Spinal cord (tissue), 10 donors: Measurements from ENCODE around the gene ZNF148. TPM values are rescaled to one million over a fixed set of nuclear protein-coding genes. Genes with fewer than 3 reads are reported as not detected.
"Not testable (repeated sequence)": the region's sequence is repeated elsewhere in the genome, so short reads cannot be mapped to it uniquely, and the experiment has no call there.

ENCODE experiments used
- DNase-seq, 6 donors: peaks; one replicate each; pipeline versions ENCODE4 v3.0.0 to v3.0.0-alpha.2; 2013 to 2015; ENCODE audit warnings: low spot score in 6 of 6, low read depth in 4 of 6
- H3K27ac ChIP-seq: one replicate; pipeline ENCODE4 v1.5.1; 2013; ENCODE audit warnings: low read depth, low read length, control low read depth
- H3K27me3 ChIP-seq: one replicate; pipeline ENCODE4 v1.6.1; 2013; ENCODE audit warnings: low read length; ENCODE audit not compliant: control insufficient read depth, insufficient read depth
- H3K36me3 ChIP-seq: one replicate; pipeline ENCODE4 v1.6.1; 2013; ENCODE audit warnings: low read length; ENCODE audit not compliant: control insufficient read depth, insufficient read depth
- H3K4me1 ChIP-seq: one replicate; pipeline ENCODE4 v1.6.1; 2013; ENCODE audit warnings: low read length; ENCODE audit not compliant: control insufficient read depth, insufficient read depth
- H3K4me3 ChIP-seq: one replicate; pipeline ENCODE4 v1.5.1; 2013; ENCODE audit warnings: low read depth, low read length, control low read depth
- H3K9me3 ChIP-seq: one replicate; pipeline ENCODE4 v1.6.1; 2013; ENCODE audit warnings: low read length; ENCODE audit not compliant: control insufficient read depth, insufficient read depth
- WGBS: methylation state at CpG from one replicate; pipeline ENCODE4 v1.1.5; 2013; ENCODE audit warnings: missing lambda C conversion rate; ENCODE audit not compliant: insufficient coverage; 5-methylcytosine and 5-hydroxymethylcytosine counted together
- long read RNA-seq, 4 donors: transcript quantifications; one replicate each; lab custom pipeline, GENCODE V29; 2026
- polyA plus RNA-seq, 2 donors: library from polyadenylated mRNA; unstranded; fragments of 120-200 nt; gene quantifications; one replicate each; pipeline ENCODE4 v1.2.1, GENCODE V29; 2013; ENCODE audit not compliant: insufficient read length in 2 of 2
- total RNA-seq, 2 donors: library from RNA; depleted of rRNA in 1 of 2; stranded (reverse); fragments of 120-200 nt in 1 of 2; fragments of >200 nt in 1 of 2; gene quantifications; one replicate each; pipeline versions ENCODE4 v1.2.3 to v1.2.4, GENCODE V29; 2013 to 2014
- donor health status: healthy.

ZNF148 gene
- total RNA-seq, result 10 to 100 TPM; 50.5 to 51.4 TPM
- polyA plus RNA-seq, result 10 to 100 TPM; 18.1 to 31.0 TPM
- long read RNA-seq, donor 1, full-length matches to known transcripts, result 3 of 3 reads
- long read RNA-seq, donor 1, partial matches to known transcripts, result 0 of 3 reads
- long read RNA-seq, donor 1, other reads (novel, unspliced or antisense), result 0 of 3 reads
- long read RNA-seq, donor 2, full-length matches to known transcripts, result 4 of 4 reads
- long read RNA-seq, donor 2, partial matches to known transcripts, result 0 of 4 reads
- long read RNA-seq, donor 2, other reads (novel, unspliced or antisense), result 0 of 4 reads
- long read RNA-seq, donor 3, full-length matches to known transcripts, result 1 of 1 reads
- long read RNA-seq, donor 3, partial matches to known transcripts, result 0 of 1 reads
- long read RNA-seq, donor 3, other reads (novel, unspliced or antisense), result 0 of 1 reads
- long read RNA-seq, donor 4, full-length matches to known transcripts, result 4 of 4 reads
- long read RNA-seq, donor 4, partial matches to known transcripts, result 0 of 4 reads
- long read RNA-seq, donor 4, other reads (novel, unspliced or antisense), result 0 of 4 reads

- Histone ChIP-seq H3K36me3 (peaks cover 9% of the 10 kb centered on the region), H3K27me3 (no peaks in the 10 kb centered on the region), H3K4me1 (peaks cover 17% of the 10 kb centered on the region), H3K9me3 (no peaks in the 10 kb centered on the region), H3K4me3 (peak within 1 kb of the TSS; percentile 88), H3K27ac (peak within 1 kb of the TSS; percentile 87)
- 0% methylated on average over 34 of the region's 69 CpGs for WGBS
- peak; percentile 80 to 97 (median 88) for DNase-seq
Observed at GRCh38 chr3:125374996-125375941, at the start of gene ZNF148. Gene ZNF148 (minus strand): TSS chr3:125375325. CDS start chr3:125313640, 61,685 bp downstream.

- H3K36me3 ChIP-seq, result no peaks in the 10 kb centered on the region
- no peak overlapping the region for H3K4me3 ChIP-seq
- DNase-seq, result no peak
- 82% methylated on average over 2 of the region's 4 CpGs for WGBS
- no peaks in the 10 kb centered on the region for H3K27me3 ChIP-seq
- no peak overlapping the region for H3K27ac ChIP-seq
- no peaks in the 10 kb centered on the region for H3K4me1 ChIP-seq
- no peaks in the 10 kb centered on the region for H3K9me3 ChIP-seq
Observed at GRCh38 chr3:125418306-125418705, 43.2 kb upstream of the ZNF148 start.

GRCh38 chr3:125416235-125416634, 41.1 kb upstream of the ZNF148 start:
- Histone ChIP-seq H3K9me3 (no peaks in the 10 kb centered on the region), H3K4me3 (no peak overlapping the region), H3K27me3 (no peaks in the 10 kb centered on the region), H3K27ac (no peak overlapping the region), H3K36me3 (no peaks in the 10 kb centered on the region), H3K4me1 (no peaks in the 10 kb centered on the region)
- no peak for DNase-seq
- no CpG with 5 or more reads among the region's 3 CpGs for WGBS

- DNase-seq, result no peak
- Histone ChIP-seq H3K4me3 (no peak overlapping the region), H3K9me3 (no peaks in the 10 kb centered on the region), H3K27me3 (no peaks in the 10 kb centered on the region), H3K36me3 (no peaks in the 10 kb centered on the region), H3K27ac (no peak overlapping the region), H3K4me1 (no peaks in the 10 kb centered on the region)
- 53% methylated on average over 4 of the region's 8 CpGs for WGBS
Observed at GRCh38 chr3:125414669-125415068, 39.5 kb upstream of the ZNF148 start.

- 94% methylated on average over 3 of the region's 6 CpGs for WGBS
- H3K4me1 ChIP-seq, result no peaks in the 10 kb centered on the region
- DNase-seq, result no peak
Observed at GRCh38 chr3:125410922-125411321, 35.8 kb upstream of the ZNF148 start.

DNA sequence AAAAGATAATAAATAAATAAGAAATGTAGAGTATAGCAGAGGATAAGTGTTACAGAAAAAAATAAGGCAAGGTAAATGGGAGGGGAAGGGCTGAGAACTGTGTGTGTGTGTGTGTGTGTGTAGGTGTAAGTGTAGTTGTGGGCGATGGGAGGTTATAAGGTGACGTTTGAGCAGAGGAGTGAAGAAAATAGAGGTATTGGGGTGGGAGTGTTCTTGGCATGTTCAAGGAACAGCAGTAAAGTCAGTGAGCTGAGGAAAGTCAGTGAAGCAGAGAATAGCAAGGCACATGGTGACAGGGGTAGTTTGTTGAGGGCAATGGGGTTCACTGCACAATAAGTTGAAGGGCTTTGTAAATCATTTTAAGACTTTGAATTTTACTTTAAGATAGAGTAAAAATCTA, 30.9 kb upstream of the ZNF148 start:
- 78% methylated on average over 2 of the region's 2 CpGs for WGBS
- no peaks in the 10 kb centered on the region for H3K27me3 ChIP-seq
- H3K9me3 ChIP-seq, result no peaks in the 10 kb centered on the region
- H3K36me3 ChIP-seq, result no peaks in the 10 kb centered on the region
- H3K4me1 ChIP-seq, result no peaks in the 10 kb centered on the region
- H3K4me3 ChIP-seq, result no peak overlapping the region
- no peak overlapping the region for H3K27ac ChIP-seq
- DNase-seq, result no peak

More at GRCh38 chr3:125410922-125411321, 35.8 kb upstream of the ZNF148 start:
- Histone ChIP-seq H3K27me3 (no peaks in the 10 kb centered on the region), H3K9me3 (no peaks in the 10 kb centered on the region), H3K27ac (no peak overlapping the region), H3K36me3 (no peaks in the 10 kb centered on the region), H3K4me3 (no peak overlapping the region)

GRCh38 chr3:125405515-125405914, 30.4 kb upstream of the ZNF148 start:
- not testable (repeated sequence) for H3K36me3 ChIP-seq, H3K4me1 ChIP-seq, DNase-seq, H3K27me3 ChIP-seq, H3K9me3 ChIP-seq, H3K27ac ChIP-seq, H3K4me3 ChIP-seq
- 100% methylated on average over 1 of the region's 4 CpGs for WGBS

DNA sequence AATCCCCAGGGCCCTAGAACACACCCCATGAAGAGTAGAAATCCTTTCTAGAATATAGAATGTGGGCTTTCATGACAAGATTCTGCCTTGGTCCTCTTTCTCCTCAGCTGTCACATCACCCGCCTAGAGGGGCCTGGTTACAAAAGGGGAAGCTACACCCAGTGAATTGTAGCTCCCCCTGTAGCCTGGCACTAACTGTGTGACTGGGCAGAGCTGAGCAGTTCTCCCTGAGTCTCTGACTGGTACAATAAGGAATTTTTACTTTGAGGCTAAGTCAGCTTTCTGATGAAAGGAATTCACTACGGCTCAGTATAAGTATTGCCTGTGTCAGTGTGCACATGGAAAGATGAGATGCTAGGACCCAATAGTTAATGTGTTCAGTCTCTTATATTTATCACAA, 28.7 kb upstream of the ZNF148 start:
- no peak for DNase-seq
- H3K27me3 ChIP-seq, result no peaks in the 10 kb centered on the region
- no peaks in the 10 kb centered on the region for H3K4me1 ChIP-seq
- no peaks in the 10 kb centered on the region for H3K9me3 ChIP-seq
- H3K36me3 ChIP-seq, result no peaks in the 10 kb centered on the region
- no peak overlapping the region for H3K27ac ChIP-seq
- H3K4me3 ChIP-seq, result no peak overlapping the region
- no CpG with 5 or more reads among the region's 2 CpGs for WGBS

- Histone ChIP-seq H3K27ac (no peak overlapping the region), H3K27me3 (no peaks in the 10 kb centered on the region), H3K9me3 (no peaks in the 10 kb centered on the region), H3K4me1 (no peaks in the 10 kb centered on the region), H3K4me3 (no peak overlapping the region), H3K36me3 (no peaks in the 10 kb centered on the region)
- 27% methylated on average over 2 of the region's 2 CpGs for WGBS
- peak in 2 of 6 donors; percentile 16 to 17 for DNase-seq
Observed at GRCh38 chr3:125402639-125403038, 27.5 kb upstream of the ZNF148 start.
